ENCODE measurements around the gene PQBP1.

PQBP1 gene

DNA sequence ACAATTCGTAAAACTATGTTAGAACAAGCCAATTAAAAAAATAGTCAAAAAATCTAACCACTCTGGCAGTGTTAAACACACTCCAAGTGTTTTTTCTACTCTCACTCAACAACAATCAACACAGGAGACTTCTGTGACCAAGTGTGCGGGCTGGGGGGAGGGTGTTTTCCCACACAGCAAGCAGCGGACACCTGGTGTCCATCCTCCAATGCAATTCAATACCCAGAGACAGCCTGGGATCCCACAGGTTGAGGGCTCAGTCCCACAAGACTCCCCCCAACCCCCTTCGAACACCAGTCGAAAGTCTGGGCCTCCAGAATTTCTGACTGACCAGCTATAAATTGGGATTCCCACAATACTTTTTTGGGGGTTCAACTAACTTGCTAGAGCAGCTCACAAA is 29.4 kb downstream of the PQBP1 start:
- DNase-seq = no peak

- DNase-seq = no peak
These were observed 30.1 kb downstream of the PQBP1 start for GRCh38 chrX:48927736-48928382.

DNA sequence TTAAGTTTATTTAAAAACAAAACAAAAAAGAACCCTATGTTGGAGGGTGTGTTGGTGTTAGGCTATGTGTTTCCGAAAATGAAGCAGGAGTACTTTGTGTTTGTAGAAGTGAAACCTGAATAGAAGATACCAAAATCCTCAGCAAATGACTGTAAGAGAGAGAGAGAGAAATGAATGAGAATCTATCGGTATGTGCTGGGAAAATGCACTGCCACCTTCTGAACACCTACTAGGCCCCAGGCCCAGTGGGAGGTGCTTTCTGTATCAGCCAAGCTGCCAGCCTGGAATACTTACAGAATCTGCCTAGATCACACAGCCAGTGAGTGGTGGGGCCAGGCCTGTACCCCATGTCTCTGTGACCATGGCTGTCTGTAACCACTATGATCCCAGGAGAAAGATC is 36.0 kb downstream of the PQBP1 start:
- DNase-seq = peak; percentile 51

GRCh38 chrX:48934581-48935300 is 37.0 kb downstream of the PQBP1 start:
- peak; percentile 56 for DNase-seq

GRCh38 chrX:48935301-48935670 is 37.6 kb downstream of the PQBP1 start:
- no peak for DNase-seq

DNA sequence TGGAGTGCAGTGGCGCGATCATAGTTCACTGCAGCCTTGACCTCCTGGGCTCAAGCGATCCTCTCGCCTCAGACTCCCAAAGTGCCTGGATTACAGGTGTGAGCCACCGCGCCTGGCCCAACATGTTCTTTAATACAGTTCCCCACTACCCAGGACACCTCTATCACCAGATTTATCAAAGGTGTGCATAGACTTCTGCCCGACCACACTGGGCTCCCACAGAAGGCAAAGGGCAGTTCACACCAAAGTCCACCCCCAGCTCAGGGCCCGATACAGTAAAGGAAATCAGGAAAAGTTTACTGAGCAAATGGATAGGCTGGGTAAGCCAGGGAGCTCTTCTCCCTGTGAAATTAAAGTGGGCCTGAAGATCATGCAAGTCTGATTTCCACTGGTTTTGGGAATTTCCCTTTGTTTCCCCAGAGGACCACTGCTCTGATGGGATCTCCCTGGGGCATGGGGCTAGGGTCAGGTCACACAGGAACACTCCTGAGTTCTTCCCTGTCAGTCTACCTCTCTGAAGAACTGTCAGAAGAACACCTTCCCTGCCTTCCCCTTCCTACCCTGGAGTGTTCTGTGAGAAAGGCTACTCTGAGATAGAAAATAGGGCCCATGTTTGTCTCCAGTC is 38.8 kb downstream of the PQBP1 start:
- DNase-seq = peak; percentile 30

DNA sequence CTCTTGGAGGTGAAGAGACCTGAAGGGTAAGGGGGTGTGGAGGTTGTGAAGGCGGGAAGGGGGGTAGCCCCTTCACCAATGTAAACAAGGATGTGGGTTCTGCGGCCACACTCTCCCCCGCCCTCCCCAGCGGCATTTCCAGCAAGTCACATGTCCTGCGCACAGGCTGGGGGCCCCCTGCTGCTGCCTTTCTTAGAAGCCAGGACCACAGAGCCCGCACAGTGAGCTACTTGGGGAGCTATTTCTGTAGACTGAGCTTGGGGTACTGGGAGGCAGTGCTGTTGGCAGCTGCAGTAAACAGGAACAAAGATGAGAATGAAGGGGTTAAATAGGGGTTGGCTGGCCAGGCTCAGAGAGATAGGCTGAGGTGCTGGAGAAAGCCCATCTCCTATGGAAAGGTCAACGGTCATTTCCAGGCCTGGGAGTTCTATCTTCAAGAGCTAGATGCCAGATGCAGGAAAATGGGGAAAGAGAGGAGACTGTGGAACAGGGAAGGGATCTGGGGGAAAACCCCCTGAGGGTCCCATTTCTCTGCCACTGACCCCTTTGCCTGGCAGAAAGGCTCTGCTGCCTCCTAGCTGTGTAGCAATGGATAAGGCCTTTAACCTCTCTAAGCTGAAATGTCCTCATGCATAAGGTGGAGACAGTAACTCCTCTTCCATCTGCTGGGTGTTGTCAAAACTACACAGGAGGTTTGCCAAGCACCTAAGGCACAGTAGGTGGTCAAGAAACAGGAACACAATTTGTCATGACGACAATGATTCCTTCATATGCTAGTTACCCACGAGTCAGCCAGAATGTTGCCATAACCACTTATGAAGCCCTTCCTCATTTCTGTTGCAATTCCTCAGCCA is 39.6 kb downstream of the PQBP1 start:
- peak; percentile 96 for DNase-seq

DNA sequence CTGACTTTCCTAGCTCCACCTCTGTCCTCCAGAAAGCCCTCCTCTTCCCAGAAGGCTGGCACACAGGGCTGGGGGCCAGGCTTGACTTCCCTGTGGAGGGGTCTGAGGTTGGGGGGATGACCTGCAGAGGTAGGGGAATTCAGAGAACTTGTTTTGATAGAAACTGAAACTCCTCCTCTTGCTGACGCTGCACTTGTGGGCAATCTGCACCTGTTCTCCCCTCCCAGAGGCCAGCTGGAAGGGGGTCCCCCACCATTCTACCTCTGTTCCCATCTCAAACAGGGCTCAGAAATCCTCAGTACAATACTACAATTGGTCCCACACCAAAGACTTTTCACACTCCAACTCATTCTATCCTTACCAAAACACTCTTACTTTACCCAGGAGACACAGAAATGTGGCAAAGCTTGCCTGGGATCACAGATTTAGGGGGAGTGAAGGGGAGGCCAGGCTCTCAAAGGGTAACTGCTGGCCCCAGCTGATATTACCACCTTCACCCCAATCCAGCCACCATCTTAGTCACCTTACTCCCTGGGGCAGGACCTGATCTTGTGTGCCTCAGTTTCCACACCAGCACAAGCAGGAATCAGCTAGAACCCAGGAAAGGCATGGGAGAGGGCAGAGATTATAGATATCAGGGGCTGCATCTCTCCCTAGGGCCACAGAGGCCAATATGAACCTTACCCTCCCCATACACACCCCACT is 41.1 kb downstream of the PQBP1 start:
- DNase-seq = peak; percentile 93

- DNase-seq = peak; percentile 48
These were observed 41.9 kb downstream of the PQBP1 start for GRCh38 chrX:48939524-48940228.

DNA sequence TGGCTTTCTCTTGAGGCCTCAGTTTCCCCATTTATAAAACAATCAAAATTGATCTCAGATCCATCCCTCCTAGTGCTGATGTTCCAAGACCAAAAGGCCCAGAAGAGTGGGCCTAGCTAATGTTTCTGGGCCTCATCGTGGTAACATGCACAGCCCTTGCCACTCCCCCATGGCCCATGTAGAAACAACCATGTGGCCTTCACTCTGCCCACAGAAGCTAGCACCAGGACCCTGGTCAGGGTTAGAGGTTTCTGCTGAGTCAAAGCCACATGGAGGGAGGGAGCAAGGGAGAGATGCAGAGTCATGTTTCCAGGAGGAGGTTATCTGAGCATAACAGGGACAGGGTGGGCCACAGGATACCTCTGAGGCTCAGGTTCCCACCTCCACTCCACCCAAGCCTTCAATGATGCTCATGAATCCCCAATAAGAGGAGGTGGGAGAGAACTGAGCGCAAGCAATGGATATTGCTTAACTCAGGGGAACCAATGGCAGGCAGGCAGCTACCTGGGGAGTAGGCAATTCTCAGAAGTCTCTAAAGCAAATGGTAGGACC is 42.8 kb downstream of the PQBP1 start:
- DNase-seq = peak; percentile 71

GRCh38 chrX:48942895-48943294 is 45.2 kb downstream of the PQBP1 start:
- DNase-seq = peak; percentile 57

- peak; percentile 65 for DNase-seq
These were observed 48.0 kb downstream of the PQBP1 start for GRCh38 chrX:48945517-48946348.

DNA sequence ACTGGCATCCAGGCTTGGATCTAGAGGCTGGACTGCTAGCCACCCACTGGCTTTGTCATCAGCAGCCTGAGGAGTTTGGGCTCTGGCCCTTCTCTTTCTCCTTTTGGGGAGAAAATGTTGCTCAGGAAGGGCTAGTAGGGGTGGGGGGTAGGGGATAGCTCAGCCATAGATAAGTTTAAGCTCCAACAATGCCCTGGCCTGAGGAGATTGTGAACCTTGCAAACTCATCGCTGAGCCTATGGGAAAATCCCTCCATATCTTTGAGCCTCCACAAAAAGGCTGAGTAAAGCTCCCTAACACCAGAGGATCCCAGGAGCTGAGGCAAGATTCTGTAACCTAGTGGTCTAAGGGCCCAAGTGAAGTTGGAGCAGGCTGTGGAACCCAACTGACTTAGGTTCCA is 50.9 kb downstream of the PQBP1 start:
- no peak for DNase-seq

Measured in activated CD4-positive, alpha-beta T cell treated with anti-CD3 and anti-CD28 coated beads, Interleukin-10, Interleukin-2, amounts not matched to agents 100 ng/mL and 50 ng/mL, durations not matched to agents 16 hours and 8 hours (primary cell).